GM21576 (cell line): ENCODE data around the gene LRRC23.
"Not testable (repeated sequence)": the region's sequence is repeated elsewhere in the genome, so short reads cannot be mapped to it uniquely, and the experiment has no call there.

Experiments
- ATAC-seq: cut with Tn5 transposase; IDR thresholded peaks from one replicate; pipeline ENCODE4 v1.9.1; 2021; ENCODE audit warnings: mild to moderate bottlenecking, moderate library complexity; ENCODE audit not compliant: unreplicated experiment

The LRRC23 gene, protein sequence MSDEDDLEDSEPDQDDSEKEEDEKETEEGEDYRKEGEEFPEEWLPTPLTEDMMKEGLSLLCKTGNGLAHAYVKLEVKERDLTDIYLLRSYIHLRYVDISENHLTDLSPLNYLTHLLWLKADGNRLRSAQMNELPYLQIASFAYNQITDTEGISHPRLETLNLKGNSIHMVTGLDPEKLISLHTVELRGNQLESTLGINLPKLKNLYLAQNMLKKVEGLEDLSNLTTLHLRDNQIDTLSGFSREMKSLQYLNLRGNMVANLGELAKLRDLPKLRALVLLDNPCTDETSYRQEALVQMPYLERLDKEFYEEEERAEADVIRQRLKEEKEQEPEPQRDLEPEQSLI

DNA sequence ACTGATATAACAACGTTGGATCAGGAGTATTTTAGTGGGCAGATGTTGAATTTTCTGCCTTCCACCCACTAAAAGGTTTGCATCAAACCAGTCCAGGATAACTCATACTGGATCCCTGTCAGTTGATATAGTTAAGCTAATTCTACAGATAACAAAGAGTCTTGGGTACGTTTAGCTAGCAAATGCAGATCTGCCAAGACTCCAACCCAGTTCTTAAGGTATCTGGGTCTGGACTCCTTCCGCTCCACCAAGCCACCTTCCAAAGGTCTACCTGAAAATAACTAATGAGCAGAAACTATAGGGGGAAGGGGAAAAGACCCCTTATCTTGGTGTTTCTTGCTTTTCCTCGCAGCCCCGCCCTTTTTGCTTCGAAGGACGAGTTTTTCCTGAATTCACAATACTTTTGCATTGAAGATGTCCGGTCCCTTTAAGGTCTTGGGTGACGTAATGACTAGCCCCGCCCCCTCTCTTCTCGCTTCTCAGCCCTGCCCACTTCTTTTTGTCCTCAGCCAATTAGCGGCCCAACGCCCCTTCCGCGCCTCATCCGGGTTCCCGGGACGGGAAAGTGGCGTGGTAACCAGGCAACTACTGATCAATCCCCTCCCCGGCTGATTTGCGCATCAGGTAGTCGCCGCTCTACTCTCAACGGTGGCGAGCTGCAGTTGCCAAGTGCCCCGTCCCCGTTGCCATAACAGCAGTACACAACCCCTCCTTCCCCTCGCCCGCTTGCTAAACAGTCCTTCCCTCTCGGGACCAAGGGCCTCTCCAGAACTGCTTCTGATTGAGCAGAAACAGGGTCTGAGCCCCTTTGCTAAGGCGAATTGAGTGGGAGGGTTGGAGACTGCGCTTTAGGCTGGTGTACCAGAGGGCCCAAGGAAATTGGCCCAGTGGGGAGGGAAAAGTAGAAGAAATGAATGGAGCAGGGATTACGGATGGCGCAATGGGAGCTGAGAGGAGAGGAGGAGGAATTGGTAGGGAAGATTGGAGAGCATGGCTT, at the start of gene LRRC23:
TSS of gene LRRC23 (plus strand) at position 543 of the 997 bp plus-strand sequence. CDS start 812 bp downstream, outside the sequence.
- peak; percentile 90 for ATAC-seq

- no peak for ATAC-seq
Observed at GRCh38 chr12:6855322-6855721, 49.3 kb upstream of the LRRC23 start.

GRCh38 chr12:6858799-6859198, 45.8 kb upstream of the LRRC23 start:
- no peak for ATAC-seq

DNA sequence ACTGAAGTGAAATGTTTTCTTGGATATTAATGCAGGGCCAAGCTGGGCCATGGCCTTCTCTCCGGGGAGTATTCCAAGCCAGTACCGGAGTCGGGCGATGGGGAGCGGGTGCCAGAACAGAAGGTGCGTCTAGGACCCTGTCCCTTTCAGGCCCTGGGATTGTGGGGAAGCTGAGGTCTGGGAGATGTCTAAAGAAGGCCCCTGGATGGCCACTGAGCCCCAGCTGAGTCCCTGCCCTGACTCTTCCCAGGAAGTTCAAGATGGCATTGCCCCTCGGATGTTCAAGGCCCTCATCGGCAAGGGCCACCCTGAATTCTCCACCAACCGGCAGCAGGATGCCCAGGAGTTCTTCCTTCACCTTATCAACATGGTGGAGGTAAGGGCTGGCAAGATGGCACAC, 44.5 kb upstream of the LRRC23 start:
- no peak for ATAC-seq

DNA sequence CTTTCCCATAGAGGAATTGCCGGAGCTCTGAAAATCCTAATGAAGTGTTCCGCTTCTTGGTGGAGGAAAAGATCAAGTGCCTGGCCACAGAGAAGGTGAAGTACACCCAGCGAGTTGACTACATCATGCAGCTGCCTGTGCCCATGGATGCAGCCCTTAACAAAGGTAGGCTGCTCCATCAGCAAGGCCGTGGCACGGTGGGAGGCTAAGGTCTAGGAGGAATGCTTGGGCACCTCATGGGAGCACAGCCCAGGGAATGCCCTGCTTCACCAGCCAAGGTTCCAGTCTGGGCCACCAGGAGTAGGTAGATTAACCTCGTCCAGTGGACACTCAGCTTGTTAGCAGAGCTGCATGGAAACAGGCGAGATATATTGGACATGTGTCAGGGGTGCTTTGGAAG, 43.7 kb upstream of the LRRC23 start:
- ATAC-seq: no peak

- ATAC-seq: no peak
Observed at GRCh38 chr12:6861391-6861790, 43.2 kb upstream of the LRRC23 start.

DNA sequence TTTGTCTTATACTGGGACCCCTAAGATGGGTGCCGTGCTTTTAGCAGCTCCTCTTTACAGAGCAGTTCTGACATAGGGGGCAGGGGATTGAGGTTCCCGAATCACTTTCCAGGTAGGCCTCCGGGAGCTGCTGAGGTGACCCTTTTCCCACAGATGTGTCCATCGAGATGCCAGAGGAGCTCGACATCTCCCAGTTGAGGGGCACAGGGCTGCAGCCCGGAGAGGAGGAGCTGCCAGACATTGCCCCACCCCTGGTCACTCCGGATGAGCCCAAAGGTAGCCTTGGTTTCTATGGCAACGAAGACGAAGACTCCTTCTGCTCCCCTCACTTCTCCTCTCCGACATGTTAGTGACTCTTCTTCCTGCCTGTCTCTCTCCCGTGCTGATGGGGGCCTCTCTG, 41.6 kb upstream of the LRRC23 start:
- ATAC-seq: no peak

DNA sequence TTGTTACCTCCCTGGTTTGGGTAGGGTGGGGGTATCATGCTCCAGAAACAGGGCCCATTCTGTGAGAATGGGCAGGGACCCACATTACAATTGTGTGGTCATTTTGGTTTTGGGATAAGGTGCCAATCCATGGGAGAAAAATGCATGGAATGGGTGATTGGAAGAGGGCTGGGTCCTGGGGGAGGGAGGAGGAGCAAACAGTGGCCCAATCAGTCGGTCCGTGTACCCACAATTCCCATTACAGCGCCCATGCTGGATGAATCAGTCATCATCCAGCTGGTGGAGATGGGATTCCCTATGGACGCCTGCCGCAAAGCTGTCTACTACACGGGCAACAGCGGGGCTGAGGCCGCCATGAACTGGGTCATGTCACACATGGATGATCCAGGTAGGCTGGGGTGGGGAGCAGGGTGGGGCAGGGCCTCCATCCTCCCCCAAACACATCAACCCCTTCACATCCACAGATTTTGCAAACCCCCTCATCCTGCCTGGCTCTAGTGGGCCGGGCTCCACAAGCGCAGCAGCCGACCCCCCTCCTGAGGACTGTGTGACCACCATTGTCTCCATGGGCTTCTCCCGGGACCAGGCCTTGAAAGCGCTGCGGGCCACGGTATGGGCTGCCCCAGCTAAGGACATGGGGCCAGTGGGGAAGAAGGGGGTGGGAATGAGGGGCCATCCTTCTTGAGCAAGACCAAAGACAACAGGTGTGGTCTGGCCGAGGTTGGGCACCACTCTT, 40.9 kb upstream of the LRRC23 start:
- no peak for ATAC-seq

GRCh38 chr12:6865307-6865706, 39.3 kb upstream of the LRRC23 start:
- ATAC-seq: not testable (repeated sequence)

DNA sequence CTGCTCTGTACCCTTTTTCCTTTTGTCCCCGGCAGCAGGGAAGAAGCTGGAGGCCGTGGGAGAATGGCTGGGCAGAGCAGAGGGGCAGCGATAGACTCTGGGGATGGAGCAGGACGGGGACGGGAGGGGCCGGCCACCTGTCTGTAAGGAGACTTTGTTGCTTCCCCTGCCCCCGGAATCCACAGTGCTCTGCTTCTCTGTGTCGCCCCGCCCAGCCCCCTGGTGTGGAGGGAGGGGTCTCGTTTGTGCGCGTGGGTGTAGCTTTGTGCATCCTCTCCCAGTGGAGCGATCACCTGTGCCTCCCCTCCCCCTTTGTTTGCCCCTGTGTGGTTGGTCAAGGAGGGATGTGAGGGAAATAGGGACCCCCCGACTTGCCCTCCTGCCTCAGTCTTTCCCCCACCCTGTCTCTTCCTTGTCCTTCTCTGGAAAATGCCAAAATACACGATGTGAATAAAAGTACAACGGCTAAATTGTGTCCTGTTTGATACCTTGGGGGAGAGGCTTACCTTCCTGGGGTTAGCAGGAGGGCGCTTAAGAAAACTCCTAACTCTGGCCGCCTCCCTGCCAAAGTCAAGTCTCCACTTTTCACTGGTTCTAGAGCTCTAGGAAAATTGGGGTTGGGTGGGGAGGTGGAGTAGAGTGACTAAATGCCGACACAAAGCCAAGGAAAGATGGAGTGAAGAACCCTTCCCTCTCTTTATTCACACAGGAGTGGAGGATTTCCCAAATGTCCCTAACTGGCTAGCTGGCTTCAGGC, 38.3 kb upstream of the LRRC23 start:
- ATAC-seq: no peak

GRCh38 chr12:6866920-6867412, 37.7 kb upstream of the LRRC23 start:
- ATAC-seq: peak; percentile 6

GRCh38 chr12:6867413-6868210, 37.0 kb upstream of the LRRC23 start, which contains the start of gene TPI1:
TPI1 (plus strand) TSS chr12:6867531; CDS start chr12:6867567, 36 bp downstream.
- peak; percentile 47 for ATAC-seq

DNA sequence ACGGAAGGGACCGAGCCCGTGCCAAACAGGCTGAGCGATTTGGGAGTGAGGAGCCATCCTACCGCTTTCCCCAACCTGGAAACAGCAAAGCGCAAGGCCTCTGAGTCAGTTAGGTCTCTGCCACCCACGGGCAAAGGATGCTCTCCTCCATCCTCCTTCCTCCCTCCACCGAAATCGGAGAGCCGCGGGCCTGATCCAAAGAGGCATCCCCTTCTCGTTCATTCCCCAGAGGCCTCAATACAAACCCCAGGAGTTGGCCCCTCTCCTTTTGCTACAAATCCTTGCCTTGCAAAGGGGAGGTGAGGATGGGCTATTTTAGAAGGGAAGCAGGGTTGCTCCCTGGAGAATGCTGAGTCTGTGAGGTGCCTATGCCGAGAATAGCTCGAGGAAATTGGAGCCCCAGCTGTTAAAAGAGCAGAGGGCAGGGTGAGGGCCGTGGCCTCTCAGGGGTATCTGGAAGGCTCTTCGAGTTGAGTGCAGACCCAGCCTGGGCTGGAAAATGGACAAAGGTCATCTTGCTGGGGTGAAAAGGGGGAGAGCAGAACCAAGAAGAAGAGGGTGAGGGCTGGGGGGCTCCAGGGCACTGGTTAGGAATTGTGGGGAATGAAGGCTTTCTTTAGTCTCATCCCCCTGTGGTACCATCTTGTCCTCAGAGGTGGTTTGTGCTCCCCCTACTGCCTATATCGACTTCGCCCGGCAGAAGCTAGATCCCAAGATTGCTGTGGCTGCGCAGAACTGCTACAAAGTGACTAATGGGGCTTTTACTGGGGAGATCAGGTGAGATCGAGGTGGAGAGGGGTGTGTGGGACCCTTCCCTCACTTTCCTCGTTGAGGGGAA, 36.2 kb upstream of the LRRC23 start:
- no peak for ATAC-seq

DNA sequence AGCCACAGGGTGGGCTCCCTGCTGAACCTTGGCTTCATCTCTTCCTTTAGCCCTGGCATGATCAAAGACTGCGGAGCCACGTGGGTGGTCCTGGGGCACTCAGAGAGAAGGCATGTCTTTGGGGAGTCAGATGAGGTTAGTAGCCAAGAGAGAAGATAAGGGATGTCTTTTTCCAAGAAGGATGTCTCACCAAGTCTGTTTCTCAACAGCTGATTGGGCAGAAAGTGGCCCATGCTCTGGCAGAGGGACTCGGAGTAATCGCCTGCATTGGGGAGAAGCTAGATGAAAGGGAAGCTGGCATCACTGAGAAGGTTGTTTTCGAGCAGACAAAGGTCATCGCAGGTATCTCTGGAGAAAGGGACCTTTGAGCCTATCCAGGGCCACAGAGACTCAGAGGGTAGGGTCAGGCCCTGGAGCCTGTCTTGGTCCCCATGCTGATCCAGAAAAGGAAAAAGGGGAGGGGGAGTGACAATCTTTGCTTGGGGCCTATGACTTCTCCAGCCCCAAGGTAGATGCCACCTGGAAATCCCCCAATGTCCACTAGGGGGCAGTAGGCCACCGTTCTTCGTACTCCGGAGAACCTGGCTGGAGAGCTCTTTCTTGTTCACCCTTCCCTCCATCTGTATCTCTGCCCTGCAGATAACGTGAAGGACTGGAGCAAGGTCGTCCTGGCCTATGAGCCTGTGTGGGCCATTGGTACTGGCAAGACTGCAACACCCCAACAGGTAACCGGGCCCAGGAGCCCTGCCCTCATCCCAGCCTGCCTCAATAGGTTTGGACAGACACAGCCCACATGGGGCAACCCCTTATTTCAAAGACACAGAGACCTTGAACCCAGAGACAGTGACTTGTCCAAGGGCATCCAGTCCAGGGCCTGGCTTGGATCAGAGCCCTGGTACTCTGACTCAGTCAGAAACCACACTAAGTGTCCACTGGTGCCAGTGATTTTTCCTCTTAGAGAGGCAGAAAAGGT, 35.3 kb upstream of the LRRC23 start:
- no peak for ATAC-seq

DNA sequence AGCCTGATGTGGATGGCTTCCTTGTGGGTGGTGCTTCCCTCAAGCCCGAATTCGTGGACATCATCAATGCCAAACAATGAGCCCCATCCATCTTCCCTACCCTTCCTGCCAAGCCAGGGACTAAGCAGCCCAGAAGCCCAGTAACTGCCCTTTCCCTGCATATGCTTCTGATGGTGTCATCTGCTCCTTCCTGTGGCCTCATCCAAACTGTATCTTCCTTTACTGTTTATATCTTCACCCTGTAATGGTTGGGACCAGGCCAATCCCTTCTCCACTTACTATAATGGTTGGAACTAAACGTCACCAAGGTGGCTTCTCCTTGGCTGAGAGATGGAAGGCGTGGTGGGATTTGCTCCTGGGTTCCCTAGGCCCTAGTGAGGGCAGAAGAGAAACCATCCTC, 34.3 kb upstream of the LRRC23 start:
- not testable (repeated sequence) for ATAC-seq

GRCh38 chr12:6871052-6871957, 33.3 kb upstream of the LRRC23 start:
- ATAC-seq: no peak
